Measurements from ENCODE around the gene SLC6A18.
"Not testable (repeated sequence)": the region's sequence is repeated elsewhere in the genome, so short reads cannot be mapped to it uniquely, and the experiment has no call there.

SLC6A18 gene

GRCh38 chr5:1275397-1276391, 50.5 kb downstream of the SLC6A18 start:
- H3K27ac ChIP-seq (ENCODE audit: low read depth, low read length); H3K4me3 ChIP-seq (ENCODE audit: low read length); H3K9ac ChIP-seq (ENCODE audit: low read depth, low read length); H3K27me3 ChIP-seq (ENCODE audit: insufficient read depth, low read length); H3K4me1 ChIP-seq (ENCODE audit: insufficient read depth, low read length); H3K9me3 ChIP-seq (ENCODE audit: insufficient read depth, low read depth, low read length): not testable (repeated sequence)
- WGBS: 89% methylated on average over 10 of the region's 10 CpGs
- H3K36me3 ChIP-seq (ENCODE audit: insufficient read depth, low read length): peaks cover 27% of the 10 kb centered on the region

GRCh38 chr5:1276930-1277329, 51.7 kb downstream of the SLC6A18 start:
- H3K36me3 ChIP-seq (ENCODE audit: insufficient read depth, low read length): peaks cover 20% of the 10 kb centered on the region
- 93% methylated on average over 20 of the region's 20 CpGs for WGBS

GRCh38 chr5:1277331-1277730, 52.1 kb downstream of the SLC6A18 start:
- Histone ChIP-seq H3K9ac (ENCODE audit: low read depth, low read length) (no peak overlapping the region), H3K36me3 (ENCODE audit: insufficient read depth, low read length) (peaks cover 20% of the 10 kb centered on the region), H3K4me3 (ENCODE audit: low read length) (no peak overlapping the region), H3K4me1 (ENCODE audit: insufficient read depth, low read length) (no peaks in the 10 kb centered on the region), H3K9me3 (ENCODE audit: insufficient read depth, low read depth, low read length) (no peaks in the 10 kb centered on the region), H3K27me3 (ENCODE audit: insufficient read depth, low read length) (no peaks in the 10 kb centered on the region), H3K27ac (ENCODE audit: low read depth, low read length) (no peak overlapping the region)
- WGBS: 96% methylated on average over 21 of the region's 21 CpGs

More at GRCh38 chr5:1276930-1277329, 51.7 kb downstream of the SLC6A18 start:
- no peaks in the 10 kb centered on the region for H3K27me3 ChIP-seq (ENCODE audit: insufficient read depth, low read length)
- no peak overlapping the region for H3K4me3 ChIP-seq (ENCODE audit: low read length)
- no peaks in the 10 kb centered on the region for H3K4me1 ChIP-seq (ENCODE audit: insufficient read depth, low read length)
- H3K9ac ChIP-seq (ENCODE audit: low read depth, low read length): no peak overlapping the region
- H3K27ac ChIP-seq (ENCODE audit: low read depth, low read length): no peak overlapping the region
- H3K9me3 ChIP-seq (ENCODE audit: insufficient read depth, low read depth, low read length): no peaks in the 10 kb centered on the region

- H3K4me1 ChIP-seq (ENCODE audit: insufficient read depth, low read length): no peaks in the 10 kb centered on the region
- no peaks in the 10 kb centered on the region for H3K27me3 ChIP-seq (ENCODE audit: insufficient read depth, low read length)
- no peak overlapping the region for H3K27ac ChIP-seq (ENCODE audit: low read depth, low read length)
- WGBS: 94% methylated on average over 10 of the region's 10 CpGs
- no peak overlapping the region for H3K4me3 ChIP-seq (ENCODE audit: low read length)
- no peak overlapping the region for H3K9ac ChIP-seq (ENCODE audit: low read depth, low read length)
- no peaks in the 10 kb centered on the region for H3K9me3 ChIP-seq (ENCODE audit: insufficient read depth, low read depth, low read length)
- H3K36me3 ChIP-seq (ENCODE audit: insufficient read depth, low read length): peaks cover 20% of the 10 kb centered on the region
Observed at GRCh38 chr5:1277781-1278180, 52.6 kb downstream of the SLC6A18 start.

GRCh38 chr5:1278216-1278615, 53.0 kb downstream of the SLC6A18 start:
- Histone ChIP-seq H3K9me3 (ENCODE audit: insufficient read depth, low read depth, low read length) (no peaks in the 10 kb centered on the region), H3K27me3 (ENCODE audit: insufficient read depth, low read length) (no peaks in the 10 kb centered on the region), H3K9ac (ENCODE audit: low read depth, low read length) (no peak overlapping the region), H3K4me1 (ENCODE audit: insufficient read depth, low read length) (no peaks in the 10 kb centered on the region), H3K36me3 (ENCODE audit: insufficient read depth, low read length) (peaks cover 20% of the 10 kb centered on the region), H3K4me3 (ENCODE audit: low read length) (no peak overlapping the region), H3K27ac (ENCODE audit: low read depth, low read length) (no peak overlapping the region)
- 94% methylated on average over 13 of the region's 13 CpGs for WGBS

GRCh38 chr5:1278656-1279442, 53.7 kb downstream of the SLC6A18 start:
- no peaks in the 10 kb centered on the region for H3K9me3 ChIP-seq (ENCODE audit: insufficient read depth, low read depth, low read length)
- H3K36me3 ChIP-seq (ENCODE audit: insufficient read depth, low read length): peaks cover 20% of the 10 kb centered on the region
- H3K27ac ChIP-seq (ENCODE audit: low read depth, low read length): no peak overlapping the region
- no peaks in the 10 kb centered on the region for H3K27me3 ChIP-seq (ENCODE audit: insufficient read depth, low read length)
- H3K4me3 ChIP-seq (ENCODE audit: low read length): no peak overlapping the region
- no peak overlapping the region for H3K9ac ChIP-seq (ENCODE audit: low read depth, low read length)
- no peaks in the 10 kb centered on the region for H3K4me1 ChIP-seq (ENCODE audit: insufficient read depth, low read length)
- WGBS: 97% methylated on average over 42 of the region's 42 CpGs

GRCh38 chr5:1279443-1280151, 54.4 kb downstream of the SLC6A18 start:
- Histone ChIP-seq H3K4me1 (ENCODE audit: insufficient read depth, low read length) (no peaks in the 10 kb centered on the region), H3K9me3 (ENCODE audit: insufficient read depth, low read depth, low read length) (no peaks in the 10 kb centered on the region), H3K27me3 (ENCODE audit: insufficient read depth, low read length) (no peaks in the 10 kb centered on the region), H3K27ac (ENCODE audit: low read depth, low read length) (no peak overlapping the region), H3K9ac (ENCODE audit: low read depth, low read length) (no peak overlapping the region), H3K4me3 (ENCODE audit: low read length) (no peak overlapping the region), H3K36me3 (ENCODE audit: insufficient read depth, low read length) (peaks cover 19% of the 10 kb centered on the region)
- WGBS: 96% methylated on average over 34 of the region's 34 CpGs

- no peaks in the 10 kb centered on the region for H3K4me1 ChIP-seq (ENCODE audit: insufficient read depth, low read length)
- H3K27me3 ChIP-seq (ENCODE audit: insufficient read depth, low read length): no peaks in the 10 kb centered on the region
- no peak overlapping the region for H3K27ac ChIP-seq (ENCODE audit: low read depth, low read length)
- no peak overlapping the region for H3K4me3 ChIP-seq (ENCODE audit: low read length)
- H3K36me3 ChIP-seq (ENCODE audit: insufficient read depth, low read length): peaks cover 19% of the 10 kb centered on the region
- no peaks in the 10 kb centered on the region for H3K9me3 ChIP-seq (ENCODE audit: insufficient read depth, low read depth, low read length)
- 93% methylated on average over 32 of the region's 32 CpGs for WGBS
- no peak overlapping the region for H3K9ac ChIP-seq (ENCODE audit: low read depth, low read length)
Observed at GRCh38 chr5:1280177-1281037, 55.2 kb downstream of the SLC6A18 start.

GRCh38 chr5:1281038-1281882, 56.1 kb downstream of the SLC6A18 start:
- no peaks in the 10 kb centered on the region for H3K4me1 ChIP-seq (ENCODE audit: insufficient read depth, low read length)
- peaks cover 23% of the 10 kb centered on the region for H3K36me3 ChIP-seq (ENCODE audit: insufficient read depth, low read length)
- WGBS: 96% methylated on average over 16 of the region's 16 CpGs
- H3K9ac ChIP-seq (ENCODE audit: low read depth, low read length): no peak overlapping the region
- no peaks in the 10 kb centered on the region for H3K9me3 ChIP-seq (ENCODE audit: insufficient read depth, low read depth, low read length)
- no peak overlapping the region for H3K27ac ChIP-seq (ENCODE audit: low read depth, low read length)
- H3K27me3 ChIP-seq (ENCODE audit: insufficient read depth, low read length): no peaks in the 10 kb centered on the region
- H3K4me3 ChIP-seq (ENCODE audit: low read length): no peak overlapping the region

Data from HUES64 (cell line).